Caco-2 (cell line): ENCODE measurements around the gene GRIA3. TPM values are rescaled to one million over a fixed set of nuclear protein-coding genes. Genes with fewer than 3 reads are reported as not detected.

Experiments used
- BruUV-seq: library from RNA; stranded (reverse); fragments of 400-500 nt; replicated peaks from 2 replicates; lab custom pipeline; 2021; lab: Mats Ljungman, UMichigan
- CTCF ChIA-PET: fragments of 300-600 bp; sonication (Branson Sonifier 250); formaldehyde crosslinking; loops from one replicate; lab custom pipeline; 2022; ENCODE audit warnings: antibody characterized with exemption; lab: Charles Lee
- POLR2A ChIA-PET: fragments of 300-600 bp; sonication (Branson Sonifier 250); formaldehyde crosslinking; loops from one replicate; lab custom pipeline; 2022; ENCODE audit warnings: antibody characterized with exemption; lab: Charles Lee
- DNase-seq, 2 experiments: peaks; one replicate each; pipeline versions ENCODE4 v3.0.0 to v3.0.0-alpha.2; 2020 to 2022
- H3K27me3 ChIP-seq: replicated peaks from 2 replicates; pipeline ENCODE4 v1.6.0; 2011; ENCODE audit warnings: low read length; ENCODE audit not compliant: control insufficient read depth, insufficient read depth
- H3K36me3 ChIP-seq: 2 replicates; pipeline ENCODE4 v1.5.1; 2011; ENCODE audit warnings: low read length; ENCODE audit not compliant: control insufficient read depth, insufficient read depth
- H3K4me1 ChIP-seq: fragments of 250-450 bp; sonication (Bioruptor Pico); 2 replicates; pipeline ENCODE4 v1.5.1; 2020; ENCODE audit warnings: mild to moderate bottlenecking
- H3K4me3 ChIP-seq: 2 replicates; pipeline ENCODE4 v1.5.1; 2011; ENCODE audit warnings: low read depth, mild to moderate bottlenecking, control low read depth, low read length
- H3K9me3 ChIP-seq: fragments of 250-450 bp; sonication (Bioruptor Pico); 2 replicates; pipeline ENCODE4 v1.5.1; 2020; ENCODE audit warnings: mild to moderate bottlenecking, moderate library complexity
- H3K27ac Mint-ChIP-seq: one replicate; pipeline ENCODE4 v1.8.0; 2022; ENCODE audit warnings: mixed read lengths; ENCODE audit not compliant: unreplicated experiment
- H3K27me3 Mint-ChIP-seq: one replicate; pipeline ENCODE4 v1.8.0; 2022; ENCODE audit warnings: mixed read lengths; ENCODE audit not compliant: insufficient read depth, unreplicated experiment
- H3K36me3 Mint-ChIP-seq: one replicate; pipeline ENCODE4 v1.8.0; 2022; ENCODE audit warnings: mild to moderate bottlenecking, mixed read lengths; ENCODE audit not compliant: insufficient read depth, unreplicated experiment
- H3K4me1 Mint-ChIP-seq: one replicate; pipeline ENCODE4 v1.8.0; 2022; ENCODE audit warnings: low read depth, mixed read lengths; ENCODE audit not compliant: unreplicated experiment
- H3K4me3 Mint-ChIP-seq: one replicate; pipeline ENCODE4 v1.8.0; 2022; ENCODE audit warnings: mild to moderate bottlenecking, moderate library complexity, mixed read lengths; ENCODE audit not compliant: unreplicated experiment
- H3K9me3 Mint-ChIP-seq: one replicate; pipeline ENCODE4 v1.8.0; 2022; ENCODE audit warnings: mixed read lengths; ENCODE audit not compliant: unreplicated experiment
- CTCF ChIP-seq, 2 experiments: fragments of 200-600 bp in 1 of 2; IDR thresholded peaks; 1 replicate in 1 of 2; 2 replicates in 1 of 2; pipeline versions ENCODE4 v1.5.1 to v1.8.0; 2011 to 2022; ENCODE audit warnings: antibody characterized with exemption in 1 of 2, control low read depth in 1 of 2, inconsistent platforms in 1 of 2, low read depth in 1 of 2, low read length in 1 of 2, mild to moderate bottlenecking in 1 of 2, moderate library complexity in 1 of 2; ENCODE audit not compliant: insufficient read depth in 1 of 2, severe bottlenecking in 1 of 2, unreplicated experiment in 1 of 2
- intact Hi-C: fragments of 100-400 bp; cut with micrococcal nuclease; formaldehyde crosslinking; loops from one replicate; pipeline ENCODE4 v1.10.0; 2022; ENCODE audit not compliant: unreplicated experiment
- total RNA-seq: library from RNA; stranded (reverse); gene quantifications from 2 replicates; pipeline ENCODE4 v1.2.3, GENCODE V29; 2022

The GRIA3 gene
- total RNA-seq, 1 experiment from 2014 or later, result not detected

GRCh38 chrX:123190096-123190495, 6.0 kb downstream of the GRIA3 start:
- no peak overlapping the region for H3K4me3 ChIP-seq
- no peaks in the 10 kb centered on the region for H3K9me3 ChIP-seq
- no TSS peak for BruUV-seq
- ChIA-PET POLR2A (no interaction called here), CTCF (no interaction called here)
- H3K4me1 ChIP-seq, result no peaks in the 10 kb centered on the region
- no peaks in the 10 kb centered on the region for H3K9me3 Mint-ChIP-seq
- H3K27ac Mint-ChIP-seq, result no peak overlapping the region
- intact Hi-C loops, result no loop called here
- TF ChIP-seq CTCF (IDR thresholded peaks at IDR 0.05; ENCODE audit: insufficient read depth in 1 of 2, low read depth in 1 of 2, low read length in 1 of 2, severe bottlenecking in 1 of 2, unreplicated experiment in 1 of 2), result no peak
- peaks cover 2% of the 10 kb centered on the region for H3K27me3 Mint-ChIP-seq
- H3K4me3 Mint-ChIP-seq, result no peak overlapping the region
- H3K27me3 ChIP-seq, result no peaks in the 10 kb centered on the region
- H3K36me3 Mint-ChIP-seq, result no peaks in the 10 kb centered on the region
- DNase-seq, result no peak
- H3K4me1 Mint-ChIP-seq, result no peaks in the 10 kb centered on the region
- H3K36me3 ChIP-seq, result no peaks in the 10 kb centered on the region

GRCh38 chrX:123193101-123193500, 9.0 kb downstream of the GRIA3 start:
- Histone ChIP-seq H3K36me3 (no peaks in the 10 kb centered on the region), H3K4me3 (no peak overlapping the region), H3K9me3 (no peaks in the 10 kb centered on the region), H3K27me3 (no peaks in the 10 kb centered on the region), H3K4me1 (no peaks in the 10 kb centered on the region)
- no peak overlapping the region for H3K4me3 Mint-ChIP-seq
- no peaks in the 10 kb centered on the region for H3K36me3 Mint-ChIP-seq
- H3K4me1 Mint-ChIP-seq, result no peaks in the 10 kb centered on the region
- intact Hi-C loops, result no loop called here
- no TSS peak for BruUV-seq
- no peak for TF ChIP-seq CTCF (IDR thresholded peaks at IDR 0.05; ENCODE audit: insufficient read depth in 1 of 2, low read depth in 1 of 2, low read length in 1 of 2, severe bottlenecking in 1 of 2, unreplicated experiment in 1 of 2)
- peaks cover 2% of the 10 kb centered on the region for H3K27me3 Mint-ChIP-seq
- no peak for DNase-seq
- ChIA-PET POLR2A (no interaction called here), CTCF (no interaction called here)
- H3K9me3 Mint-ChIP-seq, result no peaks in the 10 kb centered on the region
- H3K27ac Mint-ChIP-seq, result no peak overlapping the region

GRCh38 chrX:123199338-123199737, 15.3 kb downstream of the GRIA3 start:
- Mint-ChIP-seq H3K27ac (no peak overlapping the region), H3K9me3 (no peaks in the 10 kb centered on the region), H3K36me3 (no peaks in the 10 kb centered on the region), H3K4me3 (no peak overlapping the region), H3K27me3 (no peaks in the 10 kb centered on the region), H3K4me1 (no peaks in the 10 kb centered on the region)
- intact Hi-C loops, result no loop called here
- Histone ChIP-seq H3K4me3 (no peak overlapping the region), H3K27me3 (no peaks in the 10 kb centered on the region), H3K9me3 (no peaks in the 10 kb centered on the region), H3K36me3 (no peaks in the 10 kb centered on the region), H3K4me1 (no peaks in the 10 kb centered on the region)
- CTCF ChIA-PET, result no interaction called here
- no TSS peak for BruUV-seq
- no peak for DNase-seq
- TF ChIP-seq CTCF (IDR thresholded peaks at IDR 0.05; ENCODE audit: insufficient read depth in 1 of 2, low read depth in 1 of 2, low read length in 1 of 2, severe bottlenecking in 1 of 2, unreplicated experiment in 1 of 2), result no peak
- POLR2A ChIA-PET, result no interaction called here
